Esophagus squamous epithelium (tissue), 4 donors: ENCODE results near the gene TCERG1L.

ENCODE experiments used
- CTCF ChIP-seq, 6 experiments: fragments of 450-650 bp in 4 of 6; fragments of 200-600 bp in 2 of 6; sonication (generic) in 2 of 6; IDR thresholded peaks; one replicate each; pipeline ENCODE4 v1.5.1; 2016 to 2019; ENCODE audit warnings: antibody characterized with exemption in 6 of 6, mild to moderate bottlenecking in 4 of 6, moderate library complexity in 4 of 6
- POLR2A ChIP-seq, 4 donors: fragments of 450-650 bp; IDR thresholded peaks; one replicate each; pipeline ENCODE4 v1.6.1; 2017; ENCODE audit warnings: antibody characterized with exemption in 4 of 4, mild to moderate bottlenecking in 4 of 4, moderate library complexity in 3 of 4

GRCh38 chr10:131174651-131175540 lies 136.6 kb downstream of the TCERG1L start:
- TF ChIP-seq CTCF (IDR thresholded peaks at IDR 0.05) (no peak), POLR2A (IDR thresholded peaks at IDR 0.05) (no peak)
